ENCODE data around the gene MYCBPAP.
A peak's percentile ranks its signal among the peaks of the same experiment; 100 is the strongest.

The MYCBPAP gene

GRCh38 chr17:50507871-50508572 lies at the start of gene MYCBPAP:
Gene MYCBPAP (plus strand): TSS chr17:50508439. CDS start chr17:50508675, 236 bp downstream.
- peak within 1 kb of the TSS; percentile 93 for H3K27ac Mint-ChIP-seq
- peak within 1 kb of the TSS; percentile 96 for H3K4me3 Mint-ChIP-seq
- H3K36me3 Mint-ChIP-seq: no peaks in the 10 kb centered on the region
- H3K9me3 Mint-ChIP-seq: no peaks in the 10 kb centered on the region
- H3K27me3 Mint-ChIP-seq: peaks cover 10% of the 10 kb centered on the region
- peak; percentile 91 for DNase-seq
- CTCF ChIA-PET: no interaction called here
- H3K4me1 Mint-ChIP-seq: peaks cover 74% of the 10 kb centered on the region

DNA sequence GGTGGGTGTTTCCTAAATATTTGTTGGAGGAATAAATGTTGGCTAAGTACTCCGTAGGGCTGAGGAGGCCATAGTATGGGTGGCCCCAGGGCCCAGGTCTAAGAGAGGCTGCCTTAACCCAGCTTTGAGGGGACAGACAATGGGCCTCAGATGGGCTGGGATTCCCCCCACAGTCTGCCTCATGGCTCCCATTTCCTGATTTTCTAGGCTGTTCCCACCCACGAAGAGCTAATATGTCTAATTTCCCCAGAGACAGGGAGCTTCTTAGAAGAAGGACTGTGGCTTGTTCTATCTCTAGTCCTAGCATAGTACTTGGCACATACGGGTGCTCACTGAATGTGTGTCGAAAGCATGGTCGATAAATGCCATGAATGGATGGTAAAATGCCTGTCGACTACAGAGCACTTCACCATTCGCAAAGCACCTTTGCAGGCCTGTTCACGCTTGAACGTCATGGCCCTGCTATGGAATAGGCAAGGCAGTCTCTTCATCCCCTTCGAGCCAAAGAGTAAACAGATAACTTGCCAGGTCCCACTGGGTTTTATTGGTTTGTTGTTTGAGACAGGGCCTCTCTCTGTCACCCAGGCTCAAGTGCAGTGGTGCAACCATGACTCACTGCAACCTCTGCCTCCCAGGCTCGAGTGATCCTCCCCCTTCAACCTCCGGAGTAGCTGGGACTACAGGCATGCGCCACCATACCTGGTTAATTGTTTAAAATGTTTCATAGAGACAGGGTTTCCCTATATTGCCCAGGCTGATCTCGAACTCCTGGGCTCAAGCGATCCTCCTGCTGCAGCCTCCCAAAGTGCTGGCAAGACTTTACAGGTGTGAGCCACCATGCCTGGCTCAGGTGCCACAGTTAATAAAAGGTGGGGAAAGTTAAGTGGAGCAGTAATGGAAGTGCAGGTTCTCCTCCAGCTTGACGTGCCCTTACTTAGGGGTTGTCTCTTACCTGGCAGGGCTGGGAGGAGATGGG lies 49.2 kb upstream of the MYCBPAP start:
- no peaks in the 10 kb centered on the region for H3K4me1 Mint-ChIP-seq
- H3K27ac Mint-ChIP-seq: no peak overlapping the region
- H3K9me3 Mint-ChIP-seq: no peaks in the 10 kb centered on the region
- no peaks in the 10 kb centered on the region for H3K27me3 Mint-ChIP-seq
- no peaks in the 10 kb centered on the region for H3K36me3 Mint-ChIP-seq
- CTCF ChIA-PET: no interaction called here
- DNase-seq: peak; percentile 14
- no peak overlapping the region for H3K4me3 Mint-ChIP-seq

- H3K4me3 Mint-ChIP-seq: no peak overlapping the region
- no peaks in the 10 kb centered on the region for H3K4me1 Mint-ChIP-seq
- H3K27me3 Mint-ChIP-seq: peaks cover 3% of the 10 kb centered on the region
- CTCF ChIA-PET: no interaction called here
- H3K36me3 Mint-ChIP-seq: no peaks in the 10 kb centered on the region
- H3K27ac Mint-ChIP-seq: no peak overlapping the region
- DNase-seq: peak; percentile 8
- H3K9me3 Mint-ChIP-seq: no peaks in the 10 kb centered on the region
These were observed 48.5 kb upstream of the MYCBPAP start for GRCh38 chr17:50459756-50460155.

GRCh38 chr17:50460831-50461526 lies 47.3 kb upstream of the MYCBPAP start:
- no peaks in the 10 kb centered on the region for H3K36me3 Mint-ChIP-seq
- no peaks in the 10 kb centered on the region for H3K4me1 Mint-ChIP-seq
- no peak overlapping the region for H3K27ac Mint-ChIP-seq
- DNase-seq: peak; percentile 8
- CTCF ChIA-PET: no interaction called here
- H3K4me3 Mint-ChIP-seq: no peak overlapping the region
- H3K9me3 Mint-ChIP-seq: no peaks in the 10 kb centered on the region
- peaks cover 13% of the 10 kb centered on the region for H3K27me3 Mint-ChIP-seq

GRCh38 chr17:50461550-50462132 lies 46.6 kb upstream of the MYCBPAP start:
- peaks cover 18% of the 10 kb centered on the region for H3K27me3 Mint-ChIP-seq
- no peaks in the 10 kb centered on the region for H3K36me3 Mint-ChIP-seq
- H3K4me1 Mint-ChIP-seq: no peaks in the 10 kb centered on the region
- no peak overlapping the region for H3K27ac Mint-ChIP-seq
- H3K9me3 Mint-ChIP-seq: no peaks in the 10 kb centered on the region
- DNase-seq: no peak
- H3K4me3 Mint-ChIP-seq: no peak overlapping the region
- CTCF ChIA-PET: no interaction called here

- H3K36me3 Mint-ChIP-seq: no peaks in the 10 kb centered on the region
- H3K9me3 Mint-ChIP-seq: no peaks in the 10 kb centered on the region
- CTCF ChIA-PET: no interaction called here
- H3K27me3 Mint-ChIP-seq: peaks cover 26% of the 10 kb centered on the region
- peaks cover under 1% of the 10 kb centered on the region for H3K4me1 Mint-ChIP-seq
- H3K27ac Mint-ChIP-seq: no peak overlapping the region
- peak; percentile 6 for DNase-seq
- H3K4me3 Mint-ChIP-seq: no peak overlapping the region
These were observed 45.8 kb upstream of the MYCBPAP start for GRCh38 chr17:50462446-50462845.

DNA sequence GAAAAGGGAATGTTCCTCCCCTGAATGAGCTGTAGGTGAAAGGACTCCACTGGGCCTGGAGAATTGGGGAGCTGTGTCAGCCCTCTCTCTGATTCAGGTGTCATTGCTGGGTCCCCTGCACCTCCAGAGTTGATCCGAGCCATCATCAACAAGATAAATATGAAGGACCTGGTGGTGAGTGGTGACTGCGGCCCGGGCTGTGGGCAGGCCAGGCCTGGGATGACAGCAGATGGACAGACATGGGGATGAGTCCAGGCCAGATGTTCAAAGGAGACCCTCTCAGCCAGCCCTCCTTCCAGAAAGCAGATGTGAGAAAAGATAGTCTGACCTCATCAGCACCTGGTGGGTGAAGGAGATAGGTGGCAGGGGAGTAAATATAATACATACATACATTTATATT lies 44.1 kb upstream of the MYCBPAP start:
- Mint-ChIP-seq H3K27me3 (peaks cover 42% of the 10 kb centered on the region), H3K36me3 (no peaks in the 10 kb centered on the region), H3K4me1 (peaks cover 8% of the 10 kb centered on the region), H3K9me3 (no peaks in the 10 kb centered on the region), H3K4me3 (no peak overlapping the region), H3K27ac (no peak overlapping the region)
- CTCF ChIA-PET: interaction anchor here (1.6 kb wide), 1 partner anchor 102 kb away, joined by 7 read pairs; no protein-coding TSS in a partner anchor
- peak; percentile 18 for DNase-seq

- no peaks in the 10 kb centered on the region for H3K36me3 Mint-ChIP-seq
- no peaks in the 10 kb centered on the region for H3K9me3 Mint-ChIP-seq
- H3K4me3 Mint-ChIP-seq: no peak overlapping the region
- H3K4me1 Mint-ChIP-seq: peaks cover 8% of the 10 kb centered on the region
- H3K27ac Mint-ChIP-seq: no peak overlapping the region
- peaks cover 48% of the 10 kb centered on the region for H3K27me3 Mint-ChIP-seq
- DNase-seq: peak; percentile 8
- CTCF ChIA-PET: interaction anchor here (1.6 kb wide), 1 partner anchor 103 kb away, joined by 7 read pairs; no protein-coding TSS in a partner anchor
These were observed 43.5 kb upstream of the MYCBPAP start for GRCh38 chr17:50464736-50465135.

DNA sequence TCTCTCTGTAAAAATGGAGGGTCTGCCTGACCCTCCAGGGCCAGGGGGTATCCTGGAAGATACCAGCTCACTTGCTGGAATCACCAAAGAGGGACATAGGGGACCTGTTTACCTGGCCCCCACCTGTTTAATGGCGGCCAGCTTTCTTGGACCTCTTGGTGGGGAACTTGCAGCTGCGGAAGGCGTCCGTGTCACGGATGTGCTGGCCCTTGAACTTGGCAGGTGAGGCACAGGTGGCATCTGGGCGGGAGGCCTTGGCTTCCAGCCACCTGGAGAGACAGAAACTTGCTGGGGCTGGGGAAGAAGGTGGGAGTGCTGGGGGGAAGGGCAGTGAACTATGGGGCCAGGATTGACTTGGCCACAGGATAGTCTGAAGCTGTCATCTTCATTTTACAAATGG lies 43.1 kb upstream of the MYCBPAP start:
- Mint-ChIP-seq H3K27me3 (peaks cover 52% of the 10 kb centered on the region), H3K4me1 (peaks cover 8% of the 10 kb centered on the region), H3K36me3 (no peaks in the 10 kb centered on the region), H3K27ac (no peak overlapping the region), H3K9me3 (no peaks in the 10 kb centered on the region), H3K4me3 (no peak overlapping the region)
- CTCF ChIA-PET: interaction anchor here (1.6 kb wide), 1 partner anchor 103 kb away, joined by 7 read pairs; no protein-coding TSS in a partner anchor
- DNase-seq: peak; percentile 12

DNA sequence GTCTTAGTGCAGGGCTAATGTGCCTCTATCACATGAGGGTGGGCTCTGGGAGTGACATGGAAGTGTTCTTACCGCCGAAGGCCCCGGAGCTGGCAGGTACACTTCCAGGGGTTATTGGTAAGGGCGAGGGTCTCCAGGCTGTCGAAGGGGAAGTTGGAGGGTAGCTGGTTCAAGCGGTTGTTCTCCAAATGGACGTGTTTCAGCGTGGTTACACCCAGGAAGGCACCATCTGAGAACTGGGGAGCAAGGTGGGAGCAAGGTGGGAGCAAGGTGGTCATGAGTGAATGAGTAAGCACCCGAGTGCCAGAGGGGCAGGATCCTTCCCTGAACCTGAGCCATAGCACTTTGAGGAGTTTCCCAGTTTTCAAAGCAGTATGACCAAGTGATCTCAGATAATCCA lies 42.6 kb upstream of the MYCBPAP start:
- peaks cover 8% of the 10 kb centered on the region for H3K4me1 Mint-ChIP-seq
- peak; percentile 15 for DNase-seq
- no peak overlapping the region for H3K4me3 Mint-ChIP-seq
- no peaks in the 10 kb centered on the region for H3K36me3 Mint-ChIP-seq
- CTCF ChIA-PET: interaction anchor here (0.6 kb wide), 1 partner anchor 18 kb away, joined by 3 read pairs; no protein-coding TSS in a partner anchor
- H3K9me3 Mint-ChIP-seq: no peaks in the 10 kb centered on the region
- H3K27me3 Mint-ChIP-seq: peaks cover 57% of the 10 kb centered on the region
- no peak overlapping the region for H3K27ac Mint-ChIP-seq

DNA sequence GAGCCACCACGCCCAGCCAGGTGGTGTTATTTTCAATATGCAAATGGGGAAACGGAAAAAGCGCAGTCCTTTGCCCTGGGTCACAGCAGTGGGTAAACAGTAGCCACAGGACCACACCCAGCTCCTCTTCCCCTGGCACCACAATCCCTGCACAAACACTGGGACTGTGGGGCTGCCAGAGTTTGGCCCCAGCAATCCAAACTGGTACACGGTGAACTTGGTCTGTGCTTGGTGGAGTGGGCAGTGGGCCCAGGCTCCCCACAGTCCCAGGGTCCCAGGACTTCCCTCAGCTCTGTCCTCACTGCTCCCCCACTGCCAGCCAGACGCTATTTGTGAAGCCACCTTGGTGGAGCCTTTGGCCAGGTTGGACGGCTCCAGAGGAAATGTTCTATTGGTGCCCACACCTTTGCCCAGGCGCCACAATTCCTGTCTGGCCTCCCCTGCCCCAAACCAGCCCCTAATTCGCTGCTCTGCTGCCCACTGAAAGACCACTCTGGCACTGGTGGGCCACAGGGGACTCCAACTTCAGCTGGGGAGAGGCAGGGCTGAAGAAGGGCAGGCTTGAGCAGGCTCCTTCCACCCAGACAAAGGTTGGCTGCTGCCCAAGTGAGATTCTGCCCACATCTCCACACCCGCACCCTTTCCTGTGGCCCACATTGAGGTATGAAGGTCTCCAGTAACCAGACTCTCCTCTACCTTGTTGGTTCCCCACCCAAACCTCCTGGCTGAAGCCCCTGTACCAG lies 41.7 kb upstream of the MYCBPAP start:
- no peak overlapping the region for H3K4me3 Mint-ChIP-seq
- H3K27ac Mint-ChIP-seq: no peak overlapping the region
- H3K4me1 Mint-ChIP-seq: peaks cover 8% of the 10 kb centered on the region
- H3K27me3 Mint-ChIP-seq: peaks cover 66% of the 10 kb centered on the region
- DNase-seq: peak; percentile 6
- H3K9me3 Mint-ChIP-seq: no peaks in the 10 kb centered on the region
- CTCF ChIA-PET: interaction anchor here (0.5 kb wide), 1 partner anchor 9 kb away, joined by 3 read pairs; no protein-coding TSS in a partner anchor
- H3K36me3 Mint-ChIP-seq: no peaks in the 10 kb centered on the region

DNA sequence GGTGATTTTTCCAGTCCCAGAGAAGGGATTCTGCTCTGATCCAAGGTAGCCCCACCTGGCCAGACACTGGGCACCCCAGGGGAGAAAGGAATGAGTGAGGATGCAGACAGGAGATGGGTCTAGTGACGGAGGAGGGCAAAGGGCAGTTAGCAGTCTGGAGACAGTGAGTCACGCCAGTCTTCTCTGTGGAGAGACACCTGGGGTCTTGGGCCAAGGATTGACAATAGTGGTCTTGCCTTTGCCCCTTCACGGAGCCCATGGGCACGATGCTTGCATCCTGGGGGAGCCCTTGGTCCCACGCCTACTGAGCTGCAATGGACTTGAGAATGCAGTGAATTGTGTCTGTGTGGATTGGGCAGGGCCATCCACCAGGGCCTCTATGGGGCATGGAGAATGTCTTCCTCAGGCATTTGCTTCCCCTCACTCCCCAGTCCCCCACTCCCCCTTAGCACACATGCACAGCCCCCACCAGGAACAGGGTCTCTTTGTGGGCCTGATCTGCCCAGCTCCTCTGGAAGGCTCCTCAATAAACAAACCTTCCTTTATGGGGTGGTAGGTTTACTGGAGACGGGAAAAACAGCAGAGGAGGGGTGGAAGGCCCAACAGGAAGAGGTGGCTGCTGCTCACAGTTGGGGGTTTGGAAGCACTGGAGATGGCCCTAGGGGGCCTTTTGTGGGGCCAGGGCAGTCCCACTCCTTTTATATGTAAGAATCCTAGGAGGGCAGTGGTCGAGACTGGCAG lies 41.0 kb upstream of the MYCBPAP start:
- Mint-ChIP-seq H3K27me3 (peaks cover 70% of the 10 kb centered on the region), H3K4me3 (no peak overlapping the region), H3K9me3 (no peaks in the 10 kb centered on the region), H3K36me3 (no peaks in the 10 kb centered on the region), H3K27ac (peak overlapping the region; percentile 24), H3K4me1 (peaks cover 8% of the 10 kb centered on the region)
- DNase-seq: peak; percentile 15
- CTCF ChIA-PET: interaction anchor here (0.5 kb wide), 1 partner anchor 10 kb away, joined by 3 read pairs; no protein-coding TSS in a partner anchor

Measured in activated naive CD4-positive, alpha-beta T cell treated with anti-CD3 and anti-CD28 coated beads, Interleukin-2, amount 10 ng/mL, durations not matched to agents 7 days and 5 days (primary cell).